Calu3 (cell line): ENCODE measurements around the gene MAPK7. TPM values are rescaled to one million over a fixed set of nuclear protein-coding genes. Genes with fewer than 3 reads are reported as not detected.
"Not testable (repeated sequence)": the region's sequence is repeated elsewhere in the genome, so short reads cannot be mapped to it uniquely, and the experiment has no call there.

Experiments
- BruUV-seq: library from RNA; stranded (reverse); fragments of 400-500 nt; replicated peaks from 2 replicates; lab custom pipeline; 2021; lab: Mats Ljungman, UMichigan
- CTCF ChIA-PET: fragments of 300-600 bp; sonication (Branson Sonifier 250); formaldehyde crosslinking; loops from one replicate; lab custom pipeline; 2022; ENCODE audit warnings: antibody characterized with exemption; lab: Charles Lee
- DNase-seq: peaks from one replicate; pipeline ENCODE4 v3.0.0; 2022
- H3K27ac Mint-ChIP-seq: one replicate; pipeline ENCODE4 v1.8.0; 2022; ENCODE audit warnings: mixed read lengths; ENCODE audit not compliant: unreplicated experiment
- H3K27me3 Mint-ChIP-seq: one replicate; pipeline ENCODE4 v1.8.0; 2022; ENCODE audit warnings: mixed read lengths; ENCODE audit not compliant: unreplicated experiment
- H3K36me3 Mint-ChIP-seq: one replicate; pipeline ENCODE4 v1.8.0; 2022; ENCODE audit warnings: mild to moderate bottlenecking, moderate library complexity, mixed read lengths; ENCODE audit not compliant: insufficient read depth, unreplicated experiment
- H3K4me1 Mint-ChIP-seq: one replicate; pipeline ENCODE4 v1.8.0; 2022; ENCODE audit warnings: mild to moderate bottlenecking, low read depth, mixed read lengths; ENCODE audit not compliant: unreplicated experiment
- H3K4me3 Mint-ChIP-seq: one replicate; pipeline ENCODE4 v1.8.0; 2022; ENCODE audit warnings: mild to moderate bottlenecking, low read depth, moderate library complexity, mixed read lengths; ENCODE audit not compliant: unreplicated experiment
- H3K9me3 Mint-ChIP-seq: one replicate; pipeline ENCODE4 v1.8.0; 2022; ENCODE audit warnings: low read depth, mixed read lengths; ENCODE audit not compliant: unreplicated experiment
- intact Hi-C: fragments of 100-400 bp; cut with micrococcal nuclease; formaldehyde crosslinking; loops from one replicate; pipeline ENCODE4 v1.10.0; 2022; ENCODE audit not compliant: unreplicated experiment
- total RNA-seq: library from RNA; stranded (reverse); gene quantifications from 2 replicates; pipeline ENCODE4 v1.2.3, GENCODE V29; 2022
- TF ChIP-seq, protein P1 (sequence below): fragments of 200-600 bp; IDR thresholded peaks from one replicate; pipeline ENCODE4 v1.8.0; 2022; ENCODE audit warnings: antibody characterized with exemption; ENCODE audit not compliant: unreplicated experiment

Gene MAPK7
- total RNA-seq, 1 experiment from 2014 or later, result 15.0 TPM

DNA sequence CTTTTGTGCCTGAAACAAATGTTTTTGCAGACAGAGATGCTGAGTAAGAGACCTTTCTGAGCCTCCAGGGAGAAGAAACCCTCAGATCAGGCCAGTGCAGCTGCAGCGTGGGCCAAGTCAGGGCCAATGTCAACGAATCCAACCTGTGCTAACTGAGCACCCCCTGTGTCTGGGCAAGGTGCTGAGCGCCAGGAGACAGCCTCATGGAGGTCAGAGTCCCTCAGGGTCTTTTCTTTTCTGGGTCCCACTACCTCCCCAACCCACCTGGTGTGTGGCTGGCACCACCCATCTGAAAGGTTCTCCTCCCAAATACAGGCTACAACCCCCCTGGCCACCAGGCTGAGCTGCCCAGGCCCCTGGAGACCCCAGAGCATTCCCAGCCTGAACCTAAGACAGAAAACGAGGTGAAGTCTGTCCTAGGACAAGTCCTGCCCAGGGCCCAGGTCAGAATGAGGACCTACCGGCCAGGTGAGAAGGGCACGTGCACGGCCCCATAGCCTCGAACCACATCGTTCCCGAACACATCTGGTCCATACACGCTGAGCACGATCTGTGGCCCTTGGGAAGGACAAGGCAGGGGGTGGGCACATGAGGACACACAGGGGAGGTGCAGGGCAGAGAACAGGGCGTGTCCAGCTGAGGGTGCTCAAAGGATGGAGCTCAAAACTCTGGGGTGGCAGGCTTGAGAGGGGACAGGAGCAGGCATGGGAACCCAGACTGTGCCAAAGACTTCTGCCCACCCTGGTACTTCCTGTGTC lies 30.8 kb upstream of the MAPK7 start:
- no peak for DNase-seq
- H3K4me3 Mint-ChIP-seq, result no peak overlapping the region
- CTCF ChIA-PET, result no interaction called here
- TF ChIP-seq, protein P1, sequence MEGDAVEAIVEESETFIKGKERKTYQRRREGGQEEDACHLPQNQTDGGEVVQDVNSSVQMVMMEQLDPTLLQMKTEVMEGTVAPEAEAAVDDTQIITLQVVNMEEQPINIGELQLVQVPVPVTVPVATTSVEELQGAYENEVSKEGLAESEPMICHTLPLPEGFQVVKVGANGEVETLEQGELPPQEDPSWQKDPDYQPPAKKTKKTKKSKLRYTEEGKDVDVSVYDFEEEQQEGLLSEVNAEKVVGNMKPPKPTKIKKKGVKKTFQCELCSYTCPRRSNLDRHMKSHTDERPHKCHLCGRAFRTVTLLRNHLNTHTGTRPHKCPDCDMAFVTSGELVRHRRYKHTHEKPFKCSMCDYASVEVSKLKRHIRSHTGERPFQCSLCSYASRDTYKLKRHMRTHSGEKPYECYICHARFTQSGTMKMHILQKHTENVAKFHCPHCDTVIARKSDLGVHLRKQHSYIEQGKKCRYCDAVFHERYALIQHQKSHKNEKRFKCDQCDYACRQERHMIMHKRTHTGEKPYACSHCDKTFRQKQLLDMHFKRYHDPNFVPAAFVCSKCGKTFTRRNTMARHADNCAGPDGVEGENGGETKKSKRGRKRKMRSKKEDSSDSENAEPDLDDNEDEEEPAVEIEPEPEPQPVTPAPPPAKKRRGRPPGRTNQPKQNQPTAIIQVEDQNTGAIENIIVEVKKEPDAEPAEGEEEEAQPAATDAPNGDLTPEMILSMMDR, result no peak
- H3K36me3 Mint-ChIP-seq, result peaks cover 14% of the 10 kb centered on the region
- intact Hi-C loops, result no loop called here
- H3K27me3 Mint-ChIP-seq, result no peaks in the 10 kb centered on the region
- BruUV-seq, result no TSS peak
- peaks cover 9% of the 10 kb centered on the region for H3K4me1 Mint-ChIP-seq
- no peak overlapping the region for H3K27ac Mint-ChIP-seq
- no peaks in the 10 kb centered on the region for H3K9me3 Mint-ChIP-seq

DNA sequence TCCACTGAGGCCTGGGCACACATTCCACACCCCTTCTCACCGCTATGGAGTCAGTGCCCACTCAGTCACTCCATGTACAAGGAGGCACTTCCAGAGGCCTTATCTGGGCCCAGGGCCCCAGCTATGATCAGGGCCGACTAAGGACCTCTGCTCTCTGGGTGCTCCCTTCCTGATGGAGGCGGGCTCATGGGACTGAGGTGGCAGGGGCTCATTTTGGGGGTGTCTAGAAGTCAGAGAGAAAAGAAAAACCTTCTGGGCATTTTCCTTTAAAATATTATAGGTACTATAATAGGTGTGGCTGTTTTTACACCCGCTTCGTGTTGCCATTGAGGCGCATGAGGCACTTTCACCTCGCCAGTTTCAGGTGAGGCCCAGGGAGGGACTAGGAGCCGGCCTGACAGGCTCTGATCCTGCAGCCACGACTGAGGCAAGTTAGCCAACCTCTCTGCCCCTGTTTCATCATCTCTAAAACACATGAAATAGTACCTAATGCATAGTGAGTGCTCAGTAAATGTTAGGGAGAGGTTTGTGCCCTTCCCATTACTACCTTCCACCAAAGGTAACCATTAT lies 30.1 kb upstream of the MAPK7 start:
- TF ChIP-seq, protein P1, result no peak
- intact Hi-C loops, result no loop called here
- no peaks in the 10 kb centered on the region for H3K9me3 Mint-ChIP-seq
- peaks cover 14% of the 10 kb centered on the region for H3K36me3 Mint-ChIP-seq
- H3K4me3 Mint-ChIP-seq, result no peak overlapping the region
- H3K4me1 Mint-ChIP-seq, result peaks cover 9% of the 10 kb centered on the region
- CTCF ChIA-PET, result no interaction called here
- no peak overlapping the region for H3K27ac Mint-ChIP-seq
- no TSS peak for BruUV-seq
- no peaks in the 10 kb centered on the region for H3K27me3 Mint-ChIP-seq
- DNase-seq, result no peak

DNA sequence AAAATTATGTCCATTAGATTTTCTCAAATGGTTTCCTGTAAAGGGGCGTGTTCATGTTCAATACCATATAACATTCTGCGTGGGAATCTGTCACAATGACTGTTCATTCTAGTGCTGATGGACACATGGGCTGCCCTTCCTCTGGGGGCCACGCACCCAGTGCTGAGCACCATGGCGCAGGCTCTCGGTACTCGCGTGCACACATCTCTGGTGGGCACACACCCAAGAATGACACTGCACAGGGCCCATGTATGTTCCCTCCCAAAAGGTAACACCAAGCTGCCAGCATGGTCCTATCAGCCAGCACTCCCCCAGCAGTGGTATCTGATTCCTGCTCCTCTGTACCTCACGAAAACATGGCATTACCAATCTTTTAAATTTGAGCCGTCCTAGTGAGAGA lies 29.5 kb upstream of the MAPK7 start:
- Mint-ChIP-seq H3K4me1 (peaks cover 9% of the 10 kb centered on the region), H3K27me3 (no peaks in the 10 kb centered on the region), H3K4me3 (no peak overlapping the region), H3K27ac (no peak overlapping the region), H3K36me3 (peaks cover 14% of the 10 kb centered on the region), H3K9me3 (no peaks in the 10 kb centered on the region)
- no peak for DNase-seq
- CTCF ChIA-PET, result no interaction called here
- no TSS peak for BruUV-seq
- TF ChIP-seq, protein P1, result no peak
- intact Hi-C loops, result no loop called here

DNA sequence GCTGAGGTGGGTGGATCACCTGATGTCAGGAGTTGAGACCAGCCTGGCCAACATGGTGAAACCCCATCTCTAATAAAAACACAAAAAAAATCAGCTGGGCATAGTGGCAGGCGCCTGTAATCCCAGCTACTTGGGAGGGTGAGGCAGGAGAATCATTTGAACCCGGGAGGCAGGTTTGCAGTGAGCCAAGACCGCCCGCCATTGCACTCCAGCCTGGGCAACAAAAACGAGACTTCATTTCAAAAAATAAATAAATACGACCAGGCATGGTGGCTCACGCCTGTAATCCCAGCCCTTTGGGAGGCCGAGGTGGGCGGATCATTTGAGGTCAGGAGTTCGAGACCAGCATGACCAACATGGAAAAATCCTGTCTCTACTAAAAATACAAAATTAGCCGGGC lies 24.9 kb upstream of the MAPK7 start:
- DNase-seq, H3K4me1 Mint-ChIP-seq, BruUV-seq, CTCF ChIA-PET, H3K36me3 Mint-ChIP-seq, H3K27ac Mint-ChIP-seq, intact Hi-C loops, H3K9me3 Mint-ChIP-seq, H3K27me3 Mint-ChIP-seq, H3K4me3 Mint-ChIP-seq: not testable (repeated sequence)

DNA sequence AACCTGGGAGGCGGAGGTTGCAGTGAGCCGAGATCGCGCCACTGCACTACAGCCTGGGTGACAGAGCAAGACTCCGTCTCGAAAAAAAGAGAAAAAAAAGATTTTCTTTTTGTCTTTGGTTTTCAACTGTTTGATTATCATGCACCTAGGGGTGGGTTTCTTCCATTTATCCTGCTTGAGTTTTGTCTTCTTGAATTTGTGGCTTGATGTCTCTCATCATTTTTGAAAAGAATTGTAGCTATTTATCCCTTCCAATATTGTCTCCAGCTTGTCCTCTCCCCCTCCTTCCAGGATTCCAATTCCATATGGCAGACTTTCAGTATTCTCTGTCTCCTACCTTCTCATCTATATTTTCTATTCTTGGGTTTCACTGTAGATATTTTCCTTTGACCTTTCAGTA lies 23.6 kb upstream of the MAPK7 start:
- no peak overlapping the region for H3K27ac Mint-ChIP-seq
- intact Hi-C loops, result no loop called here
- no TSS peak for BruUV-seq
- no peaks in the 10 kb centered on the region for H3K27me3 Mint-ChIP-seq
- no peak for DNase-seq
- H3K4me3 Mint-ChIP-seq, result no peak overlapping the region
- H3K4me1 Mint-ChIP-seq, result no peaks in the 10 kb centered on the region
- TF ChIP-seq, protein P1, result no peak
- no peaks in the 10 kb centered on the region for H3K9me3 Mint-ChIP-seq
- H3K36me3 Mint-ChIP-seq, result peaks cover 7% of the 10 kb centered on the region
- CTCF ChIA-PET, result interaction anchor here (0.7 kb wide), 1 partner anchor 21 kb away, joined by 3 read pairs; no protein-coding TSS in a partner anchor
